ENCODE data around the gene SDHAF1.

The SDHAF1 gene

GRCh38 chr19:35959040-35959967 is 35.7 kb upstream of the SDHAF1 start:
- Mint-ChIP-seq H3K27me3 (ENCODE audit: low read depth, poor library complexity) (peaks cover 80% of the 10 kb centered on the region), H3K36me3 (ENCODE audit: low read depth) (no peaks in the 10 kb centered on the region), H3K9me3 (peaks cover 11% of the 10 kb centered on the region), H3K27ac (no peak overlapping the region), H3K4me3 (no peak overlapping the region), H3K4me1 (no peaks in the 10 kb centered on the region)
- no peak for TF ChIP-seq CTCF (IDR thresholded peaks at IDR 0.05)
- DNase-seq: peak; percentile 49

- DNase-seq: no peak
- no peaks in the 10 kb centered on the region for H3K4me1 Mint-ChIP-seq
- no peak for TF ChIP-seq CTCF (IDR thresholded peaks at IDR 0.05)
- H3K4me3 Mint-ChIP-seq: no peak overlapping the region
- H3K27me3 Mint-ChIP-seq (ENCODE audit: low read depth, poor library complexity): peaks cover 78% of the 10 kb centered on the region
- peaks cover 11% of the 10 kb centered on the region for H3K9me3 Mint-ChIP-seq
- H3K36me3 Mint-ChIP-seq (ENCODE audit: low read depth): no peaks in the 10 kb centered on the region
- H3K27ac Mint-ChIP-seq: no peak overlapping the region
Measured at GRCh38 chr19:35959968-35960320, 35.0 kb upstream of the SDHAF1 start.

- no peak for TF ChIP-seq CTCF (IDR thresholded peaks at IDR 0.05)
- H3K36me3 Mint-ChIP-seq (ENCODE audit: low read depth): no peaks in the 10 kb centered on the region
- DNase-seq: no peak
- no peaks in the 10 kb centered on the region for H3K4me1 Mint-ChIP-seq
- H3K9me3 Mint-ChIP-seq: peaks cover 11% of the 10 kb centered on the region
- no peak overlapping the region for H3K4me3 Mint-ChIP-seq
- no peak overlapping the region for H3K27ac Mint-ChIP-seq
- H3K27me3 Mint-ChIP-seq (ENCODE audit: low read depth, poor library complexity): peaks cover 79% of the 10 kb centered on the region
Measured at GRCh38 chr19:35960432-35960972, 34.5 kb upstream of the SDHAF1 start.

GRCh38 chr19:35963514-35963913 is 31.5 kb upstream of the SDHAF1 start:
- peak; percentile 87 for DNase-seq
- no peaks in the 10 kb centered on the region for H3K9me3 Mint-ChIP-seq
- no peak for TF ChIP-seq CTCF (IDR thresholded peaks at IDR 0.05)
- no peaks in the 10 kb centered on the region for H3K4me1 Mint-ChIP-seq
- peaks cover 63% of the 10 kb centered on the region for H3K27me3 Mint-ChIP-seq (ENCODE audit: low read depth, poor library complexity)
- H3K4me3 Mint-ChIP-seq: no peak overlapping the region
- H3K36me3 Mint-ChIP-seq (ENCODE audit: low read depth): no peaks in the 10 kb centered on the region
- H3K27ac Mint-ChIP-seq: no peak overlapping the region

GRCh38 chr19:35966771-35967170 is 28.2 kb upstream of the SDHAF1 start:
- Mint-ChIP-seq H3K4me1 (no peaks in the 10 kb centered on the region), H3K27ac (no peak overlapping the region), H3K27me3 (ENCODE audit: low read depth, poor library complexity) (peaks cover 51% of the 10 kb centered on the region), H3K4me3 (no peak overlapping the region), H3K9me3 (no peaks in the 10 kb centered on the region), H3K36me3 (ENCODE audit: low read depth) (no peaks in the 10 kb centered on the region)
- no peak for DNase-seq
- no peak for TF ChIP-seq CTCF (IDR thresholded peaks at IDR 0.05)

- no peak for TF ChIP-seq CTCF (IDR thresholded peaks at IDR 0.05)
- H3K9me3 Mint-ChIP-seq: no peaks in the 10 kb centered on the region
- no peak overlapping the region for H3K27ac Mint-ChIP-seq
- no peak overlapping the region for H3K4me3 Mint-ChIP-seq
- no peak for DNase-seq
- no peaks in the 10 kb centered on the region for H3K4me1 Mint-ChIP-seq
- H3K36me3 Mint-ChIP-seq (ENCODE audit: low read depth): no peaks in the 10 kb centered on the region
- peaks cover 63% of the 10 kb centered on the region for H3K27me3 Mint-ChIP-seq (ENCODE audit: low read depth, poor library complexity)
Measured at GRCh38 chr19:35973487-35973886, 21.5 kb upstream of the SDHAF1 start.

Data from nephron progenitor cell (in vitro differentiated cells).